ENCODE results near the gene PDE4D.

PDE4D gene

DNA sequence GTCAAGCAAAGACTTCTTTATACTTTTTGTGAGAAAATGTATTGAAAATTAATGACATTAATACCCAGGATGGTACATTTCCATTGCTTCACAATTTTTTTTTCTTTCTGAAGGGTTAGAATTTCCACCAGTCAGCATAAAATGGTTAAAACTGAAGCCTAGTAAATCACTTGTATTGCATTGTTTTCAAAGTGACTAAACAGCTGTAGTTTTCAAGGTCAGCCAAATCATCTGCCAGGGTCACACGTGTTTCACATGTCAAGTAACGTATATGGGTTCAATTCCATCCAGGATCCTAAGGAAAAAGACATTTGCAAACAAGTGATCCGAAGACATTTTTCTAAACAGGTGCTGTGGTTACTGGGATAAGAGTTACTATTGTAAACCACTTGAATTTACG is 736.5 kb downstream of the PDE4D start:
- DNase-seq = no peak

DNA sequence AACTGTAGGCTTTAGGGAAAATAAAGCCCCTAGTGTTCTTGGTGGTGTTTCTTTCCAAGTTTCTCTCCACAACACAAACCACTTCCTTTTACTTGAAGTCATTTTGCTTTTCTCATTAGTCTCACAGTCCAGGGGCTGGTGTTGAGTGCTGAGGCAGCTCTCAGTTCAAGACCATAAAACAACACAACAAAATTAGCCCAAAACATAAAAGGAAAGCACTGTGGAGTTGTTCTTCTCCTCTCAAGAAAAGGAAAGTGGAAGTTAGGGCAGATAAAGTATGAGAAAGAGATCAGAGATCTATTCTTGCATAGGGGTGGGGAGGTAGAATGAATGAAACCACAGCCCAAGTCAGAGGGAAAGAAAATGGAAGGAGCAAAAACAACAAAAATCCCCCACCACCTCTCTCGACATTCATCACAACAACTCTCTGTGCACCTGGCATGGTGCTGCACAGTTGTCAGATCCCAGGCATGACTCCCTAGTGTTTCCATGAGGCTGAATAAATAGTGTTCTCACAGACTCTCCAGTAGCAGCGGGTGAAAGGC is 740.8 kb downstream of the PDE4D start:
- DNase-seq = no peak

DNA sequence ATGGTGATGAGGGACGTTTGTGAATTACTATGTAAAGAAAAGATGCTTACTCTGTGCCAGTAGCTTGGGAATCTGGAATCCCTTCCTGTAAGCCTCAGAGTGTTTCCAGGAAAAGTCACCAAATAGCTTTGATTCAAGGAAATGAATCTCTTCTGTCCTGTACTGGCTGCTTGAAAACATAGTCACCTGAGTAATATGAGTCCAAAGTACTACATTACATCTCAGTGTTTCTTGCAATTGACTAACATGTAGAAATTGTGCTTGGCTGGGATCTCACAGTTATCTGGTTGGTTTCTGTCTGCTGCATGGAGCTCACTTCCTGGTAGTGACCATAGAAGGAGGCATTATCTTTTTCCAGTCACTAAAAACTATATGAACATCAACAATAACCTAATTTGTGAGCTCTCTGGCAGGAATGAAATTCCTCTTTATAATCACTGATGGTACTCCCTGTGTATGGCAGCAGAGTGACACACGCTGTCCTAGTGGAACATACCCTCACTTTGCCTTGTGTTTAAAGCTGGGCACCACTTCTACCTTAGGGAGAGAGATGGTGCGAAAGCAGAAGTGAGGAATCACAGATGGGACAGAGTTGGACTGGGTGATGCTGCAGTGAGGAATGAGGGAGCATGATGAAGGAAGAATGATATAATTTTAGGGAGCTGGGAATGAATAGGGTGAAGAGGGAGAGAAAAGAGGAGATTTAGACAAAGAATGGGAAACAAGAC is 742.2 kb downstream of the PDE4D start:
- DNase-seq = no peak

DNA sequence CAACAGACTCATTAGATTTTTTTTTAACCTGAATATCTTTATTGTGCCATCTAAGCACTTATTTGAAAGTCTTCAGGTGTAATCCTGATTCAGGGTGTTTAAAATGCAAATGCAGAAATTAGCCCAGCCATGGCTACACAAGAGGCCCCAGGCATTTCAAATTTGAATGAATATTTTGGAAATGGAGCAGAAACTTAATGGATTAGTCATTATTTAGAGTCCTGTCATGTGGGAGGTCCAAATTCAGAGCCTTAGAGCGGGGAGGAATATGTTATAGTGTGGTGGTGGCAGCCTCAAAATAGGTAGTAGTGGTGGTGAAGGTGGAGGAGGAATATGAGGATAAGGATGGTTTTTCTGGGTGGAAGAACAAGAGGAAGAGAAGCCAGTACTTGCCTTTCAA is 743.7 kb downstream of the PDE4D start:
- no peak for DNase-seq

DNA sequence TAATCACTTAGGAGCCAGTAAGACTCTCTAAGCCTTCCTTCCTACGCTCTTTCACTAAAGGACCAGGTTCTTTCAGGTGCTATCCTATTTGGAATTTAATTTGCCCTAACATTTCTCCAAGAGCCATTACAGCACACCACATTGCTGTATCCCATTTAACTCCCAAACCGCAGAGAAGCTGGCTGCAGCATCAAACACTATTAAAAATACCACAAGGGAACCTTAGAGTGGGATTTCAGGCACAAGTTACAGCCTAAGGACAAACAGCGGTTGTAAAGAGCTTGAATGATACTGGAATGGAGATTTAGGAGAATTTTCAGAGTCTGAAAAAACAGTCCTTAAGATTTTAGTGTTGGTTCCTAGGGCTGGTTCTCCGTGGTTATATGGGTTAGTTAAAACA is 744.3 kb downstream of the PDE4D start:
- no peak for DNase-seq

DNA sequence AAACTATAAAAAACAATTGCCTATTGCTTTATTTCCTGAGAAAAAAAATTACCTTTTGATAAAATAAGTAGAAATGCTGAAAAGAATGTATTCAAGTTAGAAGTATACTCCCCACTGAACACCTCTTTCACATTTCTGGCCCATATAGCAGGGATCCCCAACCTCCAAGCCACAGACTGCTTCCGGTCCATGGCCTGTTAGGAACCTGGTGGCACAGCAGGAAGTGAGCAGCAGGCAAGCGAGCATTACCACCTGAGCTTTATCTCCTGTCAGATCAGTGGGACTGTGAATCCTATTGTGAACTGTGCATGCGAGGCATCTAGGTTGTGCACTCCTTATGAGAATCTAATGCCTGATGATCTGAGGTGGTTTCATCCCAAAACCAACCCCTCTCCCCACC is 746.8 kb downstream of the PDE4D start:
- DNase-seq = no peak

DNA sequence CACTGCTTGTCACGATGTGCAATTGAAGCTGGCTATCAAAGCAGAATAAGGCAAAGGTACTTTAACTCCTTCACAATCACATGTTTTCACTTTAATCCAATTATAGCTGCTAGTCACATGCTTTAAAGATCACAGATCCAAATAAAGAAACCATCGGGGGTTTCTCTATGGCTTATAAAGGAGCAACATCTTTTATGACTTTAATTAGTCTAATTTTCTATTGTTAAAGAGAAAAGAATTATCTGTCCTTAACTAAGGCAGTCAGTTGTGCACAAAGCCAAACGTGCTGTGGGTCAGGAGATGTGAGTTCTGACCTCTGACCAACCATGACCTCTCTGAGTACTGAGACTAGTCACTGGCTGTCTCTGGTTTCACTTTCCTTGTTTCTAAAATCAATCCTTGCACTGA is 749.6 kb downstream of the PDE4D start:
- no peak for DNase-seq

DNA sequence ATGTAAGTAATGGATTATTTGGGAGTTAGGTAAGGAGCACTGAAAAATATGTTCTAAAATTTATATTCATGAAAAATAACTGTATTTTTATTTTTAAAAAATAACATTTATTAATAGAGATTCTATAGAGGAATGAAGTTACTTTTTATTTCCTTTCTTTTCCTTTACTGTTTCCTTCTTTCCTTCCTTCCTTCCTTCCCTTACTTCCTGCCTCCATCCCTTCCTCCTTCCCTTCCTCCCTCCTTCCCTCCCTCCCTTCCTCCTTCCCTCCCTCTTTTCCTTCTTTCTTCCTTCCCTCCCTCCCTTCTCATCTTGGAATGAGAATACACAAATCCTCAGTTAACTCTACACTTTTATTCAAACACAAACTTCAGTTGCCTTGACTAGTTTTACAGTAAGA is 750.6 kb downstream of the PDE4D start:
- DNase-seq = no peak

DNA sequence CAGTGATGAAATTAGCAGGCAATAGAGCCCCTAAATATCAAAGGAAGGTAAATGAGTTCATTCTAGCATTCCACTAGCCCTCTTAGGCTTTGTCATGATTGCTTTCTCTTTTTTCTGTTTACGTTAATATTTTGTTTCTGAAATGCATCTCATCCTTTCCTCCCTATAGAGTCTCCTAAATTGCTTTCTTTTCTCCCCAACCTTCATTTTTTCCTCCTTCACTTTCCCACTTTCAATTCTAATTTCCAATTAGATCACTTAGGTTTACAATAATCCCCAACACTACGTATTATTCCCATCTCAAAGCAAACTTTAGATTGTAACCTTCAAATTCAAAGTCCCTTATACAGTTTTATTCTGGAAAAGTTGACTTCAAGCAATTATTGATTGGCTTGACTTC is 751.4 kb downstream of the PDE4D start:
- no peak for DNase-seq

DNA sequence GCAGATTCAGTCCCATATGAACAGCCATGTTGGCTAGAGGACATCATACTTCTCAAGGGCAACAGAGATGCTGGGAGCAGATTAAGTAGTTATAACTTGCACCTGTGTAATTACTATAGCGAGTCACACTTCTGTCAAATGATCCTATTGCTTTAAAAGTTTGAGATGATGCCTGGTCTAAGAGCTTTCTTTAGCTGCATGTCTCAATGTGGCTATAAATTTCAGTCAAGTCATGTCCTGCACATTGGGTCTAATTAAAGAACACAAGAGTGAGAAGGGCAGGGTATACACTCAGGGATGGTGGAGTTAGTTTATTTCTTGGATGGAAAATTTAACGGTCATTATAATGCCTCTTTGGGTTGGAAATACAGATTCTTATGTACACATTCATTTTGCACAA is 753.4 kb downstream of the PDE4D start:
- DNase-seq = no peak

DNA sequence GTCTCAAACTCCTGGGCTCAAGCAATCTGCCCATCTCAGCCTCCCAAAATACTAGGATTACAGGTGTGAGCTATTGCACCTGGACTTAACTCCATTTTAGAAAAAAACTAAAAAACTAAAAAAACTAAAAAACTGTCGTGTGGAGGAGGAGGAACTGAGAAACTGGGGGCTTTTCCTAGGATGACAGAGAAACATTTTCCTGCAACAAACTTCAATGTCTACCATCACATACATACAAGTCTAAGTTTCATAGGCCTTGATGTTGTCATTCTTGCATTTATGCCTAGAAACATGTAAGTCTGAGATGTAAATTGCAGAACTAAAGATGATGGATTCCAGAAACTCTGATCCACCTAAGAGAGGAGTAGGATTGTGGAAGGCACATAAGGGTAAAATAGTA is 753.8 kb downstream of the PDE4D start:
- no peak for DNase-seq

DNA sequence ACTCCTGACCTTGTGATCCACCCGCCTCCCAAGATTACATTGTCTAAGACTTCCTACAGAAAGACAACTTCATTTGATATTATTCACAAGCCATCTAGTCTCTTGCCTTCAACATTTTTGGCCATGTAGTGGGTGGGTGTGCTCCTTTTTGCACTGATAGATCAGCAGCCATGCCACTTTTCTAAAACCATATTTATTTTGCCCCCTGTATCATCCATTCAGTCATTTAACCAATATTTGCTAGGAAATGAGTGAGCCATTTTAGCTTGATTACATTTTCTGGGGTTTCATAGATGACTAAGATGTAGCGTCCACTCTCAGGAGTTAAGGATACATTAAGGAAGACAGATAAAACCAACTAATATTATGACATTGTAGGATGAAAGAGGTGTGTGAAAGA is 755.0 kb downstream of the PDE4D start:
- DNase-seq = no peak

DNA sequence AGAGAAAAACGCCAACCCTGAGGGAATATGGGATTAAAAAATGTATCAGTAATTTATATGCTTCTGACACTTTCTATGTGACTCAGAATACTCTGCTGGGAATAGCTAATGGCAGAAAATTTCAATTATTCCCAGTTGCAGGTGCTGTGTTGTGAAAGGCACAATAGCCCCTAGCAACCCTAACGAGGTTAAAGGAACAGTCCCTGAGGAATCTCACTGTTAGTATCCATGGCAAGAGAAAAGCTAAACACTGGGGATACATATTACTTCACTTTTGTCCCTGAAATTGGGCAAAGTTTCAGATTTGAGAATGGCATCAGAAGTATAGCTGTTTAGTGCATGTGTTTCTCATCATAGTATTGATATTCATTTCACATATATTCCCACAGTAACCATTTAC is 755.7 kb downstream of the PDE4D start:
- no peak for DNase-seq

DNA sequence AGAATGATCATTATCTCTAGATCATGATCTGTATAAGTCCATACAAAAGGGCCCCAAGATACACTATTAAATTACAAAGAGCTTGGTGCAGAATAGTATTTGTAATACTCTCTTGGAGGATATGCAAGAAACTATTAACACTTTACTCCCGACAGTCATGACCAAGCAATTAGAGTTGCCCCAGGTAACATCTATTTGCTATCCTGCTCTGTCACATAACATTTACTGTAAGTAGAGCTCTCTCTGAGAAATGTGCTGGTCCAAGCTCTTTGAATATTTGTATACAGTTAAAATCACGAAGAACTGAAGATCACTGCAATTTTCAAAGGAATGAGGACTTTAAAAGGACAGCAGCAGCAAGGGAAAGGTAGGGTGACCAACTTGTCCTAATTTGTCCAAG is 757.0 kb downstream of the PDE4D start:
- no peak for DNase-seq

DNA sequence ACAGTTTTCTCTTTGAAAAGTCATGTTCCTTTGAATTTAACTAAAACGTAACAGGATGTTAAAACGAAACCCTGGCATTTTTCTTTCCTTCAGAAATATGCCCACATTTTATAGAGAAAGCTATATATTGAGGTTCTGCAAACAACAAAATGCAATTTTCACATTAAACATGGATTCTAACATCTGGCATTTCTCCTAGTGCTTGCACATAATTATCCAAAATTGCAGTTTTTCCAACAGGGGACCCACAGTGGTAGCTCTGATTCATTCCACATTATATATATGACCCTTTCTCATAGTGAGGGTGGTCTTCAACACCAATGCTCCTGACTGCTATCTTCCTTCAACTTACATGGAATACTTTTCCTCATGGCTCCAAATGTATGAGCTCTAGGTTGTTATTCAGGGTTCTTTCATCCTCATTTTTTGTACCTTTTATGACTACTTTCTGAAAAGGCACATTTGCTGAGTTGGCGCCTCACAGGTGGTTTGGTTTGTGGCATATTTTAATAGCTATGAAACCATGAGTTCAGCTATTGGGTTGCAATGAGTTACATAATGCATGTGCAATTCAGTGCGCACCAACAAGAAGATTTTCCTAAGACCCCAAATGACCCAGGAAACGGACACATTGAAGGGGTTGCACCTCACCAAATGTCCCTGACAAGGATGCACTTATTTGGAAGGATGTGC is 758.9 kb downstream of the PDE4D start:
- DNase-seq = no peak

DNA sequence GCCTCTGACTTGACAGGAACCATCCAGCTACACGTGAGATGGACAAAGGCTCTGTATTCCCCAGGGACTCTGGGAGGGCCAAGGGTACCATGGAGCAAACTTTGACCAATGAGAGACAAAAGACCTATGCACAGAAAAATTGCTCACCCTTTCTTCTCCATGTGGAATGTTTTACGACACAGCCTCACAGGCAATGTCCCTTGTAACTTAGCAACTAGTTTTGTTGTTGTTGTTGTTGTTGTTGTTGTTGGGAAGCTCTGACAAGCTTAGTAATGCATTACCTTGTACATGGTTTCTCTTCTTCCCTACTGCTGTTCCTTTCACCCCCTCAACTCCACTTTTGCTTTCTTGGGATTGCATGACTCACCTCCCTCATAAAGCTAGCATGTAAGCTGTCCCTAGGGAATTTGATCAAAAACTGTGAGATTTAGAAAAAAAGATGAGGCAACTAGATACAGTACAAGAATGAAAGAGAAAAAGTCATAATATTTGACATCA is 759.7 kb downstream of the PDE4D start:
- DNase-seq = no peak

DNA sequence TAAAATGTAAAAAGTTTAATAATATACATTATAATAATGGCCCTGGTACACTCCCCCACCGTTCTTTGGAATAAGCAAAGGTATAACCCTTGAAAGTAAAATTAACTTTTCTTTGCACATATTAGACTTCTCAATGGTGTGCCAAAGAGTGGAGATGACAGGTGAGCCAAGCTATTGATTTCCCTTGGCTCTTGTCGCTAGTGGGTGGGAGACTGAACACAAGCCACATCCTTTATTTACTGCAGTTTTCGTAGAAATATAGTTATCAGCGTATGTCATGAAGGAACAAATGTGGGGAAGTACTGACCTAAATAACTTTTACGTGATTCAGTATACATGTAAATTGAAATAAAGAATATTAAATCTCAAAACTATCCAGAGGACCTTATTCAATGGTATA is 761.4 kb downstream of the PDE4D start:
- no peak for DNase-seq

DNA sequence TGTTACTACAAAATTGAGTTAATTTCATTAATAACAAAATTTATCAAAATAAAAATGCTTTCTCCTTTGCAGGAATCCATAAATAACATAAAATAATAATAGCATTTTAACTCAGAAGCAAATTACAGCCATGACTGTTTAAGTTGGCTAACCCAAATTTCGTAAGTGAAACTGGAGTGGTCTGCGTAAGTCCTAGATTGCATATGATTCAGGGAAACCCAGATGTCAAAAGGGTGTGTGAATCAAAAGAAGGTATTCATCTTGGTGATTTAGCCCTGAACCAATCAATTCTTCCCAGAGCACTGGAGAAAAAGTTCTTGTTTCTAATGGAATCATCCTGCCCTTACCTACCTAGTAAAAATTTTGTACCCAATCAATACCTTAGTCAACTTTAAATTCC is 763.1 kb downstream of the PDE4D start:
- DNase-seq = no peak

DNA sequence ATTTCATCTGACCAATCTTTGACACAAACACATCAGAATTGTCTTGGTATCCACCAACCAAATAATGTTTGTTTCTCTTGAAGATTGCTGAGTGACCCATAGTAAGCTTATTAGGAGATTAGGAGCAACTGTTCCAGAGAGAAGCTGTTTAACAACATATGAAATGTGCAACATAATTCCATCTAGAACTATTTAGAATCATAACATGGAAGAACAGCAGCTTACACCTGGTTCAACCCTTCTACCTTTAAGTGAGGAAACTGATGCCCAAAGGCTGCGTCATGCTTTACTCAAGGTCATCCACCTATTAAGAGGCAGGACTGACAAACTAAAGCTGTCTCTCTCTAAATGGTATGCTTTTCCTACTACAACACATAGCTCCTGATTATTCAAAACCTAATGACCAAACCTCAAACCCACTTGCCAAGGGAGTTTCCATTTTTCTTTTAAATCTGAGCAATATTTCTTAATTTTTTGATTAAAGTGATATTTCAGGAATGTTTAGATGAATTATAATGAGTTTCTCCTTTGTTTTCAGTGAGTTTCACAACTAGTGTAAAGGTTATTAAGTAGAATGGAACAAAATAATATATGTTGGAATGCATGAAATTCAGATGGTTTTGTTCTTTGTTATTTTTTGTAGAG is 764.8 kb downstream of the PDE4D start:
- no peak for DNase-seq

DNA sequence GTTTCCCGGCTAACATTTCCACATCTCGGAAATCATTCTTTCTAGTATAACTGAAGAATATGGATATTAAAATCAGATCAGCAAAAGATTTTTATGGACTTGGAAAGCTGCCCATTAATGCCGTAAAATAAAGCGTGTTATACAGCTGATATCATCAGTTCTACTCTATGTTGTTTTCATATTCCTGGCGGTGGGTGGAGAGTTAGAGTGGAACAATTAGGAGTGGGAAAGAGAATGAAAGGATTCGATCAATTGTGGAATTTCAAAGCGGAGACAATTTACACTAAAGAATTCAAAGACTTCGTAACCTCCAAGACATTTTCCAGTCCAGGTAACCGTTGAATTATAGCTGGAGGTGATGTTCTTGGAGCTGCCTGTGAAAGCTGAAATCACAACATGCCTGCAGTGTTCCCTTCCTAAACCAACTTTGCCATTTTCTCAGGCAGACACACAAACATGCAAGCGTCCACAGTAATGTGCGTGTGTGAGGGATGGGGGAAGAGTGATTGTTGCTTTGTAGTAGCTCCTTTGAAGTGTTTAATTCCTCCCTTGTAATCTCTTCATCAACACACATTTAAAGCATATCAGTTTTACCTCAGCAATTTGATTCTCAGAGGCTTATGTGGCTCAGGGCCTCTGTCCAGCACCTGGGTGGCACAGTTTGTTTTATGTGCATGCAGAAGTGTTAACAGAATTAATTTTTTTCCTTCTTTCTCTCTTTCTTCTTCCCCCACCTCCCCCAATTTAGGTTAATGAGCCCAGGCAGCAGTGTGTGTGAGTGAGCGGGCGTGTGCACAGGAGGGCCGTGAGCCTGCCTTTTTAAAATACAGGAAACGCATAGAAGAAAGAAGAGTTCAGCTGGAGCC is 766.6 kb downstream of the PDE4D start:
- DNase-seq = no peak

DNA sequence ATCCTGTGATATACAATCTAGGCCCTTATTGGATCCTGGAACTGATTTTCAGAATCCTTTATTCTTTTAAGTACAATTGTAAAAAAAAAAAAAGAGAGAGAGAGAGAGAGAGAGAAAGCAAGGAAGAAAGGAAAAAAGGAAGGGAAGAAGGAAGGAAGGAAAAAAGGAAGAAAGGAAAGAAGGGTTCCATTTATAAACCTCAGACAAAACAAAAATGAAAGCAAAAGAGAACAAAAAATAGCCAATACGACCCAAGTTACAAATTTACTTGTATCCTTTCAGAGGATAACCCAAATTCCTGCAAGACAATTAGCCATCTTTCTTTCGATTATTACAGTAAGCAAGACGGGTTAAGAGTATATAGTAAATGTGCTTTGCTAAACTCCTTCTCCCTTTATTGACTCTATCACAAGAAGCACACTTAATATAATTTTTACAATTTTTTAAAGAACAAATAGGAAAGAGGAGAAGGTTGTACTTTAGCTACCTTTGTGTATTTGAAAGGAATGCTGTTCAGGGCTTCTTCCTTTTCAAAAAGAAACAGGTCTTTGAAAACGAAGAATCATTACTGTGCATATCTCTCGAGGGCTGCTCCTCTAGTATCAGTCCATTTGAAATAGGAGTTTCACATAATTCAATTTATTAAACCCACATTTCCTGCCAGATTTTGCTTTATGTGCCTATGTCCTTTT is 767.4 kb downstream of the PDE4D start:
- DNase-seq = no peak

All from effector CD4-positive, alpha-beta T cell (primary cell).